ENCODE results near the gene MNX1. TPM values are rescaled to one million over a fixed set of nuclear protein-coding genes. Genes with fewer than 3 reads are reported as not detected.

Gene MNX1
- total RNA-seq, 2 donors from 2014 or later: 14.3 to 39.6 TPM

DNA sequence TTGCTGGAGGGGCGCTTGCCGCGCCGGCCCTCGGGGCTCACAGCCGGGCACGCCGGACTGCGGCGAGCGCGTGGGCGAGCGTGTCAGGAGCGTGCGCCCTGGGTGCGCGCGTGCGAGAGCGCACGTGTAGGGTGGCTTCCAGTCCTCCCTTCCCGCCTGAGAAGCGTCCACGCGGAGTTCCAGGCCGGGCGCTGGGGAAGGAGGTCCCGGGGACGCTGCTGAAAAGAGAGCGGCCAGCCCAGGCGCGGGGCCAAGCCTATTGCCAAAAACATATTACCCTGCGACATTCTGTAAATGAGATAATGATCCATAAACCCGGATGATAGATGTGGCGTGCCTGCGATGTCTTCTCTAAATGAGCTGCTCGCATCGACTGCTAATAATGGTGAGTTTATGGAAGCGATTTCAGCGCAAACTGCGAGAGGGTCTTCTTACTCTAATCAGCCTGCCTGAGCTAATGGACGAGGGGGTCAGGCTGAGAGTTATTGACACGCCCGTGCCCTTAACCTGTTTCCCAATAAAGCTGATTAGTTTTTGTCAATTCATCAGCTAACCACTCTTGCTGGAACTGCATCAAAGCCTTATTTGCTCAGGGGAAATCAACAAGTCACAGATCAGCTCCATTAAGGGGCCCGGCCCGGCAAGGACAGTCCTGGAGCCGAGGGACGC lies 8.0 kb upstream of the MNX1 start:
- H3K27ac ChIP-seq: peak overlapping the region in 1 of 4 donors; percentile 55
- H3K9me3 ChIP-seq: no peaks in the 10 kb centered on the region
- no peaks in the 10 kb centered on the region for H3K36me3 ChIP-seq (replicated peaks in 1 of 2; ENCODE audit: insufficient read depth in 1 of 2, low read depth in 2 of 2)
- TF ChIP-seq POLR2A (IDR thresholded peaks at IDR 0.05): no peak
- TF ChIP-seq CTCF (IDR thresholded peaks at IDR 0.05): no peak
- intact Hi-C loops (cut with DNase I): no loop called here
- peaks cover 33% of the 10 kb centered on the region for H3K4me1 ChIP-seq
- WGBS, 2 donors: 39 to 79% methylated on average over 36 to 47 of the region's 49 CpGs
- no peak overlapping the region for H3K4me3 ChIP-seq
- peaks cover 0 to 19% of the 10 kb centered on the region in 2 donors for H3K27me3 ChIP-seq
- DNase-seq (no peak), ATAC-seq (no peak)

DNA sequence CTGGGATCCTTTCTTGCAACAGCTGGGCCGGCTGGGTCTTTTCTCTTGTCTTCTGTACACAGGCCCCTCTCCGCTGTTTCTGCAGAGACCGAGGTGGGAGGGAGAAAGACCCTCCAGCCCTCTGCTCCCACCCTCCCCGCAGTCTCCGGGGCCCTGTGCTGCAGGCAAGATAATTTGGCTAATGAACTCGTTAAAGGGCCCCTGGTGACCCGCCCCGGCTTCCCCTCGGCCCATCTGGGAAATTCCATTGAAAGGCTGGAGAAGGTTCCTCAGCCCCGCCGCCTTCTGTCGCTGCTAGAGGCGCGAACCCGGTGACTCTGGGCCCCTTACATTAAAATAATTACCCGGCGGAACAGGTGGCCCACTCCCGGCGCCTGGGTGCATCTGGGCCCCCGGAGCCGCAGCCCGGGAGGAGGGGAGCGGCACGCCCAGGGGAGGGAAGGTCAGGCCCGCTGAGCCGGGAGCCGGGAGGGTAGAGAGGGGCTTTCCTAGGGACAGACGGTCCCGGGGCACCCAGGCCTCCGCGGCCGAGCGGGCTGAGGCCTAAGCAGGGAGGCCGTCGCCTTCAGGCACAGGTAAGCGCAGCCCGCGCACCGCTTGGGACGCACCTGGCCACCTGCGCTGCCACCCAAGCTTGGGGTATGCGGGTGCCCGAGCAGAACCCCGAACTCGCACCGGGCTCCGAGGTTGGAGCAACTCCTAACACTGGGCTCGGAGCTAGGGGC lies 7.3 kb upstream of the MNX1 start:
- Histone ChIP-seq H3K36me3 (replicated peaks in 1 of 2; ENCODE audit: insufficient read depth in 1 of 2, low read depth in 2 of 2) (no peaks in the 10 kb centered on the region), H3K27ac (no peak overlapping the region), H3K4me3 (no peak overlapping the region), H3K9me3 (no peaks in the 10 kb centered on the region), H3K4me1 (peaks cover 31% of the 10 kb centered on the region), H3K27me3 (peaks cover 0 to 19% of the 10 kb centered on the region in 2 donors)
- DNase-seq (no peak), ATAC-seq (no peak)
- WGBS, 2 donors: 31 to 65% methylated on average over 15 to 40 of the region's 48 CpGs
- intact Hi-C loops (cut with DNase I): no loop called here
- no peak for TF ChIP-seq CTCF (IDR thresholded peaks at IDR 0.05)

- TF ChIP-seq POLR2A (IDR thresholded peaks at IDR 0.05) (no peak), CTCF (IDR thresholded peaks at IDR 0.05) (no peak)
- no peak for ATAC-seq
- WGBS, 2 donors: 55 to 63% methylated on average over 8 to 11 of the region's 11 CpGs
- Histone ChIP-seq H3K9me3 (no peaks in the 10 kb centered on the region), H3K4me3 (no peak overlapping the region), H3K4me1 (peaks cover 33% of the 10 kb centered on the region), H3K27me3 (peaks cover 0 to 19% of the 10 kb centered on the region in 2 donors), H3K36me3 (replicated peaks in 1 of 2; ENCODE audit: insufficient read depth in 1 of 2, low read depth in 2 of 2) (no peaks in the 10 kb centered on the region), H3K27ac (no peak overlapping the region)
- no peak for DNase-seq
- intact Hi-C loops (cut with DNase I): no loop called here
Measured at GRCh38 chr7:157017149-157017548, 6.7 kb upstream of the MNX1 start.

- WGBS, 2 donors: 66 to 70% methylated on average over 12 to 16 of the region's 16 CpGs
- intact Hi-C loops (cut with DNase I): no loop called here
- no peak overlapping the region for H3K4me3 ChIP-seq
- ATAC-seq (no peak), DNase-seq (peak in 1 of 4 donors; percentile 32)
- TF ChIP-seq POLR2A (IDR thresholded peaks at IDR 0.05) (no peak), CTCF (IDR thresholded peaks at IDR 0.05) (no peak)
- H3K27ac ChIP-seq: no peak overlapping the region
- H3K27me3 ChIP-seq: peaks cover 0 to 13% of the 10 kb centered on the region in 2 donors
- no peaks in the 10 kb centered on the region for H3K9me3 ChIP-seq
- no peaks in the 10 kb centered on the region for H3K36me3 ChIP-seq (replicated peaks in 1 of 2; ENCODE audit: insufficient read depth in 1 of 2, low read depth in 2 of 2)
- H3K4me1 ChIP-seq: peaks cover 37% of the 10 kb centered on the region
Measured at GRCh38 chr7:157016352-157017041, 6.0 kb upstream of the MNX1 start.

Measured in body of pancreas (tissue), 4 donors.